Activated B cell treated with CpG ODN at 0.5 μM for 24 hours (primary cell): Measurements from ENCODE around the gene DMTF1. TPM values are rescaled to one million over a fixed set of nuclear protein-coding genes. Genes with fewer than 3 reads are reported as not detected.

ENCODE experiments used
- ATAC-seq: fragments of 200-7000 bp; cut with Tn5 transposase; one replicate; pipeline ENCODE4 v1.10.0; 2021; ENCODE audit warnings: low read depth, mild to moderate bottlenecking, moderate library complexity
- CTCF ChIA-PET: fragments of 350-600 bp; sonication (Branson Sonifier 250); formaldehyde crosslinking; loops from one replicate; lab custom pipeline; 2021; ENCODE audit warnings: antibody characterized with exemption; lab: Charles Lee
- POLR2A ChIA-PET: fragments of 350-600 bp; sonication (Branson Sonifier 250); formaldehyde crosslinking; loops from one replicate; lab custom pipeline; 2021; ENCODE audit warnings: antibody characterized with exemption; lab: Charles Lee
- DNase-seq: peaks from one replicate; pipeline ENCODE4 v3.0.0; 2022
- H3K27ac Mint-ChIP-seq: one replicate; pipeline ENCODE4 v1.8.0; 2020; ENCODE audit warnings: mixed read lengths
- H3K27me3 Mint-ChIP-seq: one replicate; pipeline ENCODE4 v1.8.0; 2021; ENCODE audit warnings: mixed read lengths
- H3K36me3 Mint-ChIP-seq: one replicate; pipeline ENCODE4 v1.8.0; 2021; ENCODE audit warnings: low read depth, mixed read lengths
- H3K4me1 Mint-ChIP-seq: one replicate; pipeline ENCODE4 v1.8.0; 2021; ENCODE audit warnings: mixed read lengths
- H3K4me3 Mint-ChIP-seq: one replicate; pipeline ENCODE4 v1.8.0; 2020; ENCODE audit warnings: mild to moderate bottlenecking, mixed read lengths
- H3K9me3 Mint-ChIP-seq: one replicate; pipeline ENCODE4 v1.8.0; 2020; ENCODE audit warnings: mixed read lengths
- intact Hi-C: fragments of 100-400 bp; cut with micrococcal nuclease; formaldehyde crosslinking; loops from one replicate; pipeline ENCODE4 v1.15.1; 2024
- total RNA-seq: library from RNA; stranded (reverse); gene quantifications from 2 replicates; pipeline ENCODE4 v1.2.3, GENCODE V29; 2022
- TF ChIP-seq, protein P1 (sequence below): fragments of 200-600 bp; IDR thresholded peaks from one replicate; pipeline ENCODE4 v1.8.0; 2022; ENCODE audit warnings: antibody characterized with exemption, mild to moderate bottlenecking

DMTF1 gene
- total RNA-seq, 1 donor from 2014 or later, result 175 TPM

DNA sequence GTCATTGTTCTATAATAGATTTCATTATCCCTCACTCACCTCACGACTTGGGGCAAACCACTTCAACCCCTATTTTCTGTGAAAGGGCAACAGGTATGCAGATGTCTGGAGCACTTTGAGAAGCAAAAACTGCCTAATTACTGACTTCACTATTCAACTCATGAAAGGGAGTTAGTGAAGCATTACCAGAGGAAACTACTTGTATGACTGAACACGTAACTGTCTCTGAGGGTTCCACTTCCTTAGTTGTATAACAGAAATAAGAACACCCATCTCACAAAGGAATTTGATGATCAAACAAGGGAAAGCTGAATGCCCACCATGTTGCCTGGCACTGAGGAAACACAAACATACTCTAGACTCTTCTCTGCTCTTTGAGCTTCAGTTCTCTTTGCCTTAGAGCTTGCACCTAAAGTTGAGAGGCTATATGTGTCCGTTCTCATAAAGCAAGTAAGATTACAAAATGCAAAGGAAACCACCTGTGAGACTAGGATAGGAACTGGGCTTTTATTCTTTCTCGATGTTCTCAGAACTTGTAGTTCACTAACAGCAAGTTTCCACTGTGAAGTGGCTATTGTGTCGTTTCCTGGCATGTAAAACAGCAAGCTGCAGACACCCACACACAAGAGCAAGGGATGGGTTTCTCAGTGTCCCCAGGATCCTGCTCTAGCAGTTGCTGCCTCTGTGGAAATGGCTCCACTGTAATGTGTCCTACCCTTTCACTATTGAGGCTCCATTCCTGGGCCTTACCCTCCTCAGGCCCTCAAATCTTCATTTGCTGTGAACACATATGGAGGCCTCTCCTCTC is 64.7 kb downstream of the DMTF1 start:
- Mint-ChIP-seq H3K4me3 (peak overlapping the region; percentile 98), H3K27ac (peak overlapping the region; percentile 99), H3K36me3 (peaks cover 45% of the 10 kb centered on the region), H3K4me1 (peaks cover 78% of the 10 kb centered on the region), H3K27me3 (no peaks in the 10 kb centered on the region), H3K9me3 (no peaks in the 10 kb centered on the region)
- TF ChIP-seq, protein P1, sequence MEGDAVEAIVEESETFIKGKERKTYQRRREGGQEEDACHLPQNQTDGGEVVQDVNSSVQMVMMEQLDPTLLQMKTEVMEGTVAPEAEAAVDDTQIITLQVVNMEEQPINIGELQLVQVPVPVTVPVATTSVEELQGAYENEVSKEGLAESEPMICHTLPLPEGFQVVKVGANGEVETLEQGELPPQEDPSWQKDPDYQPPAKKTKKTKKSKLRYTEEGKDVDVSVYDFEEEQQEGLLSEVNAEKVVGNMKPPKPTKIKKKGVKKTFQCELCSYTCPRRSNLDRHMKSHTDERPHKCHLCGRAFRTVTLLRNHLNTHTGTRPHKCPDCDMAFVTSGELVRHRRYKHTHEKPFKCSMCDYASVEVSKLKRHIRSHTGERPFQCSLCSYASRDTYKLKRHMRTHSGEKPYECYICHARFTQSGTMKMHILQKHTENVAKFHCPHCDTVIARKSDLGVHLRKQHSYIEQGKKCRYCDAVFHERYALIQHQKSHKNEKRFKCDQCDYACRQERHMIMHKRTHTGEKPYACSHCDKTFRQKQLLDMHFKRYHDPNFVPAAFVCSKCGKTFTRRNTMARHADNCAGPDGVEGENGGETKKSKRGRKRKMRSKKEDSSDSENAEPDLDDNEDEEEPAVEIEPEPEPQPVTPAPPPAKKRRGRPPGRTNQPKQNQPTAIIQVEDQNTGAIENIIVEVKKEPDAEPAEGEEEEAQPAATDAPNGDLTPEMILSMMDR, result no peak
- ChIA-PET CTCF (no interaction called here), POLR2A (interaction anchor here (0.6 to 13.1 kb wide), 8 partner anchors 8 to 257 kb away, joined by 3 to 311 read pairs (median 6); partner anchors contain the start of genes DMTF1 and ELAPOR2)
- DNase-seq, result no peak
- intact Hi-C loops, result loop anchor here (1.0 to 5.0 kb wide), 4 partner anchors 9 to 660 kb away; partner anchors contain the start of gene RUNDC3B
- peak; percentile 38 for ATAC-seq

DNA sequence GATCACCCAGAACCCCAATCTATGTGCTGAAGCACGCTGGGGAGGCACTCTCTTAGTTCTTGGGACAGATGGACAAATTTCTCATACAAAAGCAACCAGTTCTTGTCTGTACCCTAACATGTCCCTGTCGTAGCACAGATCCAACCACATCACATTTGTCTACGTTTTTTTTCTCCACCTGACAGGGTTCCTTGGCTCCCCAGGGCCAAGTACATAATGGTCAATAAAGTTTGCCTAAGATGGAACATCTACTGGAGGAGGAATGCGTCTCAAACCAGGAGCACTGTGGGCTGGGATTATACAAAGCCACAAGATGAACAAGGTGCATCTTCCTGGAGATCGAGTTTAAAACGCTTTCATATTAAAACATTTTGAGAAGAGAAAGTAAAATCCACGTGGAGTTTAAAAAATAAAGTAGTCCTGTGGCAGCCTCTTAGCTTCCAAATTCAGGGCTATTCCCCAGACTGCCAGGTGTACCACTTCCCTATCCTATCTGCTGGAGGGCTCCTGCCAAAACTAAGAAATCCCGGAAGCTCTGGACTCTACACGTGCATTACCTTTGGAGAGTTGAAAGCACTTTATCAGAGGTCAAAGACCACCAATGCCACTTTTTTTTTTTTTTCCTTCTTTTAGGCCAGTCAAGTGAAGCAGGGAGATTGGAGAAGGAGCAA is 65.9 kb downstream of the DMTF1 start:
- ATAC-seq (no peak), DNase-seq (no peak)
- POLR2A ChIA-PET, result interaction anchor here (1.0 to 13.1 kb wide), 7 partner anchors 7 to 290 kb away, joined by 3 to 311 read pairs (median 17); partner anchors contain the start of gene DMTF1
- CTCF ChIA-PET, result interaction anchor here (1.0 kb wide), 1 partner anchor 35 kb away, joined by 3 read pairs; no protein-coding TSS in a partner anchor
- peak overlapping the region; percentile 98 for H3K4me3 Mint-ChIP-seq
- TF ChIP-seq, protein P1, result no peak
- H3K27ac Mint-ChIP-seq, result peak overlapping the region; percentile 99
- no peaks in the 10 kb centered on the region for H3K27me3 Mint-ChIP-seq
- peaks cover 40% of the 10 kb centered on the region for H3K36me3 Mint-ChIP-seq
- peaks cover 66% of the 10 kb centered on the region for H3K4me1 Mint-ChIP-seq
- H3K9me3 Mint-ChIP-seq, result no peaks in the 10 kb centered on the region
- intact Hi-C loops, result loop anchor here (2.0 to 5.0 kb wide), 4 partner anchors 19 to 717 kb away; partner anchors contain the start of genes ADAM22 and RUNDC3B

DNA sequence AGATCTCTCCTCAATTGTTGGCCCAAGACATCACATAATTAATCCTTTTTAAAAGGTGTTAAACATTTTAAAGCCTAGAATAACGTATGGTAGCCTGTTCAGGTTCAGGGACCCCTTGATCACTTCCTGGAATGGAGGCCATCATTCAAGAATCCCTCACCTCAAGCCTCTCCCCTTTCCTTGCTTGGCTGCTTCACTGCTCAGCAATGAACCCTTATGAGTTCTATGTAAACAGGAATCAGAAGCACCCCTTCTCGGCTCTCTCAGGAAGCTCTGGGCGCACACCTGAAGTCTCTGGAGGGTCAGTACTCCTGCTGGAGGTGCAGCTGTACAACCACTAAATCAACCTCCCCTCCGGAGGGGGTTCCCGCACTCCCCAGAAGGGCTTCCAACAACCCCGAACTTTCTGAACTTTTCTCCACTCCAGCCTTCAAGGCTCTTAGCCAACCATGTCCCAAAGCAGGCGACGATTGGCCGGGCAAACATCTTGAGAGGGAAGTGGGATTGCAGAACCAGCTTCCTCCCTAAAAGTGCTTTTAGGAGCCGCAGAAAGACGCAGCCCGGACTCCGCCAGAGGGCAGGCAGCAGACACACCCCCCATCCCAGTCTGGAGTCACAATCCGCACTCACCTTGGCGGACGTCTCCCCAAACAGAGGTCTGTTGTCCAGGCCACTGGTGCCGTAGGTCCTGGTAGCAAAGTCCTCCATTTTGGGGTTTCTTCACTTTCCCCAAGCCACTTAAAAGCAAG is 66.7 kb downstream of the DMTF1 start:
- intact Hi-C loops, result loop anchor here (1.0 to 5.0 kb wide), 8 partner anchors 20 to 716 kb away; partner anchors contain the start of genes ADAM22, CROT, DMTF1 and ELAPOR2
- Mint-ChIP-seq H3K4me3 (peak overlapping the region; percentile 98), H3K27ac (peak overlapping the region; percentile 99), H3K4me1 (peaks cover 57% of the 10 kb centered on the region), H3K9me3 (no peaks in the 10 kb centered on the region), H3K36me3 (peaks cover 36% of the 10 kb centered on the region), H3K27me3 (no peaks in the 10 kb centered on the region)
- TF ChIP-seq, protein P1, result no peak
- ChIA-PET POLR2A (interaction anchor here (1.0 to 13.1 kb wide), 16 partner anchors 8 to 380 kb away, joined by 3 to 311 read pairs (median 9); partner anchors contain the start of genes CROT, DMTF1 and ELAPOR2), CTCF (interaction anchor here (0.6 to 2.2 kb wide), 7 partner anchors 11 to 71 kb away, joined by 3 to 7 read pairs (median 3); no protein-coding TSS in a partner anchor)
- ATAC-seq, result peak; percentile 11
- peak; percentile 54 for DNase-seq

DNA sequence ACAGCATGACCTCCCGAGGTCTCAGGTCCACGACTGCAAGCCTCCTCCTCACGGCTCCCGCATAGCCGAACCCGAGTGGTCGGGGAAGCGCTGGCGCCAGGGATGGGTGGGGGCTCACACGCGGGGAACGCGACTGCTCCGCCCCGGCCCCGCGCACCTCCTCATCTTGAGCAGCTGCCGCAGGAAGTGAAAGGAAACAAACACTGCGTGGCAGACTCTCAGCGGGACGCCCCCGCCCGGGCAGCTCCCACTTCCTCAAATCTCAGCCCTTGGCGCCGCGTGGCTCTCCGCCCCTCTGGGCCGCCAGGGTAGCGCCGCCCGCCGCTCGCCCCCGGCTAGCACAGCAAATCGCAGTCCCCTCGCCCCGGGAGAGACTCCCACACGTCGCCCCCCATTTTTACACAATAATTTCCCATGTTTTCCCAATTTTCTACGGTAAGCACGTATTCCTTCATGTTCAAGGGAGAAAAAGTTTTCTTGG is 67.3 kb downstream of the DMTF1 start, which contains the start of gene TMEM243:
Gene TMEM243, minus strand, starts transcription at position 188 of the 481 bp plus-strand sequence. CDS start 229 bp downstream, outside the sequence.
- no peaks in the 10 kb centered on the region for H3K27me3 Mint-ChIP-seq
- ATAC-seq, result peak; percentile 60
- CTCF ChIA-PET, result interaction anchor here (0.6 to 2.2 kb wide), 7 partner anchors 12 to 71 kb away, joined by 3 to 7 read pairs (median 3); no protein-coding TSS in a partner anchor

More for the DNA sequence above, 67.3 kb downstream of the DMTF1 start, which contains the start of gene TMEM243:
- POLR2A ChIA-PET, result interaction anchor here (1.0 to 13.1 kb wide), 16 partner anchors 9 to 380 kb away, joined by 3 to 311 read pairs (median 9); partner anchors contain the start of genes CROT, DMTF1 and ELAPOR2
- intact Hi-C loops, result loop anchor here (1.0 to 5.0 kb wide), 10 partner anchors 18 to 715 kb away; partner anchors contain the start of genes ADAM22, CROT, DBF4 and DMTF1
- DNase-seq, result peak; percentile 85
- TF ChIP-seq, protein P1, result no peak
- peak within 1 kb of the TSS; percentile 99 for H3K27ac Mint-ChIP-seq
- H3K9me3 Mint-ChIP-seq, result no peaks in the 10 kb centered on the region
- H3K4me3 Mint-ChIP-seq, result peak within 1 kb of the TSS; percentile 98
- H3K4me1 Mint-ChIP-seq, result peaks cover 51% of the 10 kb centered on the region
- H3K36me3 Mint-ChIP-seq, result peaks cover 31% of the 10 kb centered on the region
